Stimulated activated naive CD8-positive, alpha-beta T cell treated with anti-CD3 and anti-CD28 coated beads, Interleukin-15, Interleukin-2, amounts not matched to agents 100 ng/mL and 50 ng/mL, for 24 hours (primary cell): ENCODE results near the gene ANP32A.

Experiments
- H3K27ac Mint-ChIP-seq: one replicate; pipeline ENCODE4 v1.8.0; 2021; ENCODE audit warnings: mild to moderate bottlenecking, mixed read lengths
- H3K27me3 Mint-ChIP-seq: one replicate; pipeline ENCODE4 v1.8.0; 2021; ENCODE audit warnings: mixed read lengths
- H3K36me3 Mint-ChIP-seq: one replicate; pipeline ENCODE4 v1.8.0; 2021; ENCODE audit warnings: low read depth, mixed read lengths
- H3K4me1 Mint-ChIP-seq: one replicate; pipeline ENCODE4 v1.8.0; 2021; ENCODE audit warnings: low read depth, mixed read lengths
- H3K4me3 Mint-ChIP-seq: one replicate; pipeline ENCODE4 v1.8.0; 2021; ENCODE audit warnings: mild to moderate bottlenecking, mixed read lengths
- H3K9me3 Mint-ChIP-seq: one replicate; pipeline ENCODE4 v1.8.0; 2021; ENCODE audit warnings: mixed read lengths

The ANP32A gene

DNA sequence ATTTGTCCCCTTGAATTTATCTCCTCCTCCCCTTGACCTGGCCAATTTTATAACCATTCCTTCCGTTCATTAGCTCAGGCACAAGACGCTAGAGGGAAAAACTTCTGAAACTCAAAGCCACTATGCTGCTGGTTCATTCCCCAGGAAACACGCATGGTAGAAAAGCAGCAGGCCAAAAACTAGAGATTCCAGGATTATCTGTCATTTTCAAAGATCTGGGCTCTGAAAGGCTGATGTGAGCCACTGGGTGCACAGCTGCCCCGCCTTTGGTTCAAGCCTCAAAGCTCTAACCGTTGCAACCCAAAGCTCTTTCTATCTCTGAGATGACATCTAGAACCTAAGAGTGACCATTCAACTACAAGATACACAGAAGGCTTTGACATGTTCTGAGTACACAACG lies 6.1 kb downstream of the ANP32A start:
- H3K4me1 Mint-ChIP-seq, result peaks cover 75% of the 10 kb centered on the region
- H3K36me3 Mint-ChIP-seq, result peaks cover 40% of the 10 kb centered on the region
- H3K27ac Mint-ChIP-seq, result no peak overlapping the region
- no peak overlapping the region for H3K4me3 Mint-ChIP-seq
- no peaks in the 10 kb centered on the region for H3K9me3 Mint-ChIP-seq
- H3K27me3 Mint-ChIP-seq, result no peaks in the 10 kb centered on the region

- Mint-ChIP-seq H3K9me3 (no peaks in the 10 kb centered on the region), H3K27ac (no peak overlapping the region), H3K4me1 (peaks cover 92% of the 10 kb centered on the region), H3K27me3 (no peaks in the 10 kb centered on the region), H3K36me3 (peaks cover 56% of the 10 kb centered on the region), H3K4me3 (no peak overlapping the region)
Observed at GRCh38 chr15:68812597-68813431, 7.9 kb downstream of the ANP32A start.

GRCh38 chr15:68812069-68812468 lies 8.6 kb downstream of the ANP32A start:
- no peak overlapping the region for H3K4me3 Mint-ChIP-seq
- H3K27ac Mint-ChIP-seq, result no peak overlapping the region
- no peaks in the 10 kb centered on the region for H3K27me3 Mint-ChIP-seq
- no peaks in the 10 kb centered on the region for H3K9me3 Mint-ChIP-seq
- peaks cover 97% of the 10 kb centered on the region for H3K4me1 Mint-ChIP-seq
- H3K36me3 Mint-ChIP-seq, result peaks cover 60% of the 10 kb centered on the region

DNA sequence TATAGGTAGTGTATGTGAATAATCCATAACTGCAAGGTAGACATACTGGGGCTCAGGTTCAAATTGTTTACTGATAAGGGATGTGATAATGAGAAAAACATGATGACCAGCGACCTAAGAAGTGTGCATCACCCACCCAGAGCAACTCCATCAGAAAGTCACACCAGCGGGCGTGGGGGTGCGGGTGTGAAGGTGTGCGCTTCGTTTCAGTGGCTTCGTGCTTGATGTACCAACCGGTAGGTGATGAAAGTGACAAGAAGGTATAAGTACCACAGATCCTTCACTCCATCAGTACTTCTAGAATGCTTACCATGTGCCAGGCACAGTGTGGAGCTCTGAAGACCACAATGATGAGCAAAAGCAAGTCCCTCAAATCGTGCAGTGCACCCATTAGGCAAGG lies 11.2 kb downstream of the ANP32A start:
- Mint-ChIP-seq H3K27ac (peak overlapping the region; percentile 1), H3K4me3 (no peak overlapping the region), H3K9me3 (no peaks in the 10 kb centered on the region)

DNA sequence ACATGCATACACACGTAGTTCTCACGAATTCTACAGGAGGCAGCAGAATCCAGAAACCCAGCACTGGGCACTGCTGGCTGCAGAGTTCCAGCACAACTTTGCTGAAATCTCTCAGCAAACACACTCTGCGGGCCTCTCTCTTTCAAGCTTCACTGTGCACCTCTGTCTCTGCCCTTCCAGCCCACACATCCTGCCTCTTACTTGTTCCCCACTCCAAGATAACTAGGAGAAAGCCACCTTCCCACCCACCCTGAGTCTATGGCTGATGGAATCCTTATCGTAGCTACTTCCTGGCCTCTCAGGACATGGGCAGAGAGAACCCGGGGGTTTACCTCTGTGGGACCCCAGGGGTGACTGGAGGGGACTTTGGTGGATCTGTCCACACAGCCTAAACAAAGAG lies 11.9 kb downstream of the ANP32A start:
- Mint-ChIP-seq H3K4me3 (no peak overlapping the region), H3K27me3 (no peaks in the 10 kb centered on the region), H3K9me3 (no peaks in the 10 kb centered on the region), H3K36me3 (peaks cover 68% of the 10 kb centered on the region), H3K27ac (peak overlapping the region; percentile 24), H3K4me1 (peaks cover 98% of the 10 kb centered on the region)

More for the DNA sequence above, 11.2 kb downstream of the ANP32A start:
- Mint-ChIP-seq H3K4me1 (peaks cover 97% of the 10 kb centered on the region), H3K36me3 (peaks cover 63% of the 10 kb centered on the region), H3K27me3 (no peaks in the 10 kb centered on the region)

DNA sequence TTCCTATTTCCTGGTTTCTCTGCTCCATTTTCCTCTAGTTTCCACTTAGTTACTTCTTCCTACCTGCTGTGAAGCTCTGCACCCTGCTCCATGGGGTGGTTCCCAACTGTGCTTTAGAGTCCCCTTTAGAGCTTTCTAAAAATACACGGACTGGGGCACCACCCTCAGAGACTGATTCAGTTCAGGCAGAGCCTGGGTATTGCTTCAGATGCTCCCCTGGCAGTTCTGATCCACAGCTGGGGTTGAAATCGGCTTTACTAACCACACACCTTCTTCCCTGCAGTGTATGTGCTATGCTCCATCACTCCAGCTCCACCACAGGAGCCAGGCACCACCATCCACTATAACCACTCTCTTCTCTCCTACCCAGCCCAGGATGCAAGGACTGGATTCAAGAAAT lies 12.6 kb downstream of the ANP32A start:
- Mint-ChIP-seq H3K36me3 (peaks cover 67% of the 10 kb centered on the region), H3K27ac (no peak overlapping the region), H3K27me3 (no peaks in the 10 kb centered on the region), H3K9me3 (no peaks in the 10 kb centered on the region), H3K4me1 (peaks cover 94% of the 10 kb centered on the region), H3K4me3 (no peak overlapping the region)

DNA sequence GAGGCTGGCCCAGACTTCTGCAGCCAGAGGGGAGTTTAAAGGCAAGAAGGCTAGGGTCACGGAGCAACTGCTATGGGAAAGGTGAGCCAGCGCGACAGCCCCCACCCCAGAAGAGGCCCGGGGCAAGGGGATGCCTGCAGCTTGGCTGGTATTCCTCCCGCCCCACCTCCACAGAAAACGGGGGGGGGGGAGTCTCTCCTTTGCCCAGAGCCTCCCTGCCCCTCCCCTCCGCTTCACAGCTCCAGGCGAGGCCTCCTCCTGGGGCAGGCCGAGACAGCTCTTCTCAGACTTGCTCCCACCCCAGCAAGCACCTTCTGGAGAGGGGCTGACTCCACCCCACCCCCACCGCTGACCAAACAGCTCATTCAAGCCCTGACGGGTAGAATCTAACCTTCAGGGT lies 13.4 kb downstream of the ANP32A start:
- Mint-ChIP-seq H3K36me3 (peaks cover 60% of the 10 kb centered on the region), H3K4me1 (peaks cover 94% of the 10 kb centered on the region), H3K27ac (no peak overlapping the region), H3K9me3 (no peaks in the 10 kb centered on the region), H3K27me3 (no peaks in the 10 kb centered on the region), H3K4me3 (no peak overlapping the region)

- Mint-ChIP-seq H3K27me3 (no peaks in the 10 kb centered on the region), H3K36me3 (peaks cover 58% of the 10 kb centered on the region), H3K4me3 (no peak overlapping the region), H3K9me3 (no peaks in the 10 kb centered on the region), H3K27ac (no peak overlapping the region), H3K4me1 (peaks cover 95% of the 10 kb centered on the region)
Observed at GRCh38 chr15:68806220-68807060, 14.3 kb downstream of the ANP32A start.

- Mint-ChIP-seq H3K36me3 (peaks cover 43% of the 10 kb centered on the region), H3K27me3 (no peaks in the 10 kb centered on the region), H3K4me1 (peaks cover 93% of the 10 kb centered on the region), H3K9me3 (no peaks in the 10 kb centered on the region), H3K27ac (peak overlapping the region; percentile 7), H3K4me3 (no peak overlapping the region)
Observed at GRCh38 chr15:68802373-68802772, 18.3 kb downstream of the ANP32A start.

- peaks cover 93% of the 10 kb centered on the region for H3K4me1 Mint-ChIP-seq
- H3K27ac Mint-ChIP-seq, result no peak overlapping the region
- peaks cover 42% of the 10 kb centered on the region for H3K36me3 Mint-ChIP-seq
- no peak overlapping the region for H3K4me3 Mint-ChIP-seq
- H3K27me3 Mint-ChIP-seq, result no peaks in the 10 kb centered on the region
- no peaks in the 10 kb centered on the region for H3K9me3 Mint-ChIP-seq
Observed at GRCh38 chr15:68801572-68802148, 19.0 kb downstream of the ANP32A start.

DNA sequence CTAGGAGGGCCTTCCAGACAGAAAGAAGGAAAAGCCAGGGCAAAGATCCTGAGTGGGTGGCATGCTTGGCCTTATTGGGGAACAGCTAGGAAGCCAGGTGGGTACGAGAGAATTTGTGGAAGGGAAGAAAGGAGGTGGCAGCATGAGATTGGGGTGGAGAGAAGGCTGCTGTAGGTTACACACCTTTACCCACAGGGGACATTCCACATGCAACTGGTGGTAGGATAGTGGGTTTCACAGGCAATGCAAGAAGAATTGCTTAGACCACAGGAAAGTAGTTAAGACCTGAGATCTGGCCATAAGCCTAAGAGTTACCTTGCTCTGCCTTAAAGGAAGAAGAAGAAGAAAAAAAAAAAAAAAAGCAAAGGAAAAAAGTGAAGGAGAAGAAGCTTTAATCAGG lies 19.8 kb downstream of the ANP32A start:
- no peaks in the 10 kb centered on the region for H3K9me3 Mint-ChIP-seq
- H3K4me1 Mint-ChIP-seq, result peaks cover 93% of the 10 kb centered on the region
- no peak overlapping the region for H3K4me3 Mint-ChIP-seq
- H3K27ac Mint-ChIP-seq, result peak overlapping the region; percentile 54
- H3K36me3 Mint-ChIP-seq, result peaks cover 40% of the 10 kb centered on the region
- no peaks in the 10 kb centered on the region for H3K27me3 Mint-ChIP-seq

- Mint-ChIP-seq H3K4me1 (peaks cover 94% of the 10 kb centered on the region), H3K27ac (peak overlapping the region; percentile 13), H3K36me3 (peaks cover 48% of the 10 kb centered on the region), H3K9me3 (no peaks in the 10 kb centered on the region), H3K4me3 (no peak overlapping the region), H3K27me3 (no peaks in the 10 kb centered on the region)
Observed at GRCh38 chr15:68798346-68799094, 22.2 kb downstream of the ANP32A start.

DNA sequence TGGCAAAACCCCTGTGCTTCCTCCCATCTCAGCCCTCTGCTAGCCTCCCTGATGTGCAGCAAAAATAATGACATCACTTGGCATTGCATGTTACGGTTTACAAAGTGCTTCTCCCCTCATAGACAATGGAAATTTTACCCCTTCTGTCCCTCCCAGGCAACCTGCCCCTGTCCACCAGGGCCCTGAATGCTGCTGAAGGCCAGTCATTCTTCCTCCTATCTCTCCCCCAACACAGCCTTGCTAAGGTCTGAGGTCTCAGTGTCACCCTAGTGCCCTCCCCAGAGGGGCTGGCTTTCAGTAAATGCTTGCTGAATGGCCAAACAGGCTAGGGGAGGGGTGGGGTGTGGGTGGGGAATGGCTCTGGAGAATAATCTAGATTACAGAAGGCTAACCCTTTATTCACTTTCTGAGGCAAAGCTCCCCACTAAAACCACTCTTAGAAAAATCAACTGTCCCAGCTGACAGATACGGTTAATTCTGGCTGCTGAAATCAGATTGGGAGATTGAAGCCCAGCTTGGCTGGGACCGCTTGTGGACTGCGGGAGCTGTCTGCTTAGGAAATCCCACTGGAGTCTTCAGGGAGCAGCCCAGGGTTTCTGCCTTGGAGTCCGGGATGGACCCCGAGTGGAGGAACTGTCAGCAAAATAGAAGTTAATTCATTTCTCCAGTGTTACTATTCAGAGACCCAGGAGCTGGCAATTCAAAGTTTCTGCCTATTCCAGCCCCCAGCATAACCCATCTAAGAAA lies 22.9 kb downstream of the ANP32A start:
- peak overlapping the region; percentile 85 for H3K27ac Mint-ChIP-seq

GRCh38 chr15:68797191-68797590 lies 23.5 kb downstream of the ANP32A start:
- peak overlapping the region; percentile 49 for H3K4me3 Mint-ChIP-seq
- H3K36me3 Mint-ChIP-seq, result peaks cover 53% of the 10 kb centered on the region
- peak overlapping the region; percentile 85 for H3K27ac Mint-ChIP-seq
- H3K9me3 Mint-ChIP-seq, result no peaks in the 10 kb centered on the region
- H3K4me1 Mint-ChIP-seq, result peaks cover 96% of the 10 kb centered on the region
- no peaks in the 10 kb centered on the region for H3K27me3 Mint-ChIP-seq

More for the DNA sequence above, 22.9 kb downstream of the ANP32A start:
- peaks cover 96% of the 10 kb centered on the region for H3K4me1 Mint-ChIP-seq
- no peaks in the 10 kb centered on the region for H3K9me3 Mint-ChIP-seq
- H3K4me3 Mint-ChIP-seq, result peak overlapping the region; percentile 49
- peaks cover 51% of the 10 kb centered on the region for H3K36me3 Mint-ChIP-seq
- H3K27me3 Mint-ChIP-seq, result no peaks in the 10 kb centered on the region
